Measurements from ENCODE around the gene PROM2.

The PROM2 gene

DNA sequence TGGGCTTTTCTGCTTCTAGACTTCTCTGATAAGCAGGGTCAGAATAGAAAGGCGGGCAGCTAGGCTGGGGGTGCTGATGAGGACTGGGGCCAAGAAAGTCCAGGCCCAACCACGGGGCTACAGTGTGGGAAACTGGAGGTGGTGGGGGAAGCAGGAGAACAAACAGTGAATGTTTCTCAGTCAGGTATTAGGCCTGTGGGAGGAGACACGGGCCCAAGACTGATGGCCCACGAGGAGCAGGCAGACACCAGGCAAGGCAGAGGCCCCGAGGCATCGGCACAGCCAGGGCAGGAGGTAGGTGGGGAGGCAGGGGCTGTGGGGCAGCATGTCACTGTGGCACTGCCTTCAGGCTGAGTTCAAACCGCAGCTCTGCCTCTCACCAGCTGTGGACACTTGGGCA, 63.6 kb downstream of the PROM2 start:
- DNase-seq (ENCODE audit: low spot score), result no peak

All from SK-N-DZ (cell line).